Heart left ventricle (tissue), 13 donors: ENCODE results near the gene APRT.

Source experiments
- POLR2A ChIP-seq, 2 donors: fragments of 450-650 bp; IDR thresholded peaks; one replicate each; pipeline ENCODE4 v1.6.1; 2017; ENCODE audit warnings: antibody characterized with exemption in 2 of 2, mild to moderate bottlenecking in 2 of 2, moderate library complexity in 2 of 2
- TF ChIP-seq, protein P1 (sequence below), 12 donors: fragments of 200-600 bp; sonication (generic) in 4 of 12; IDR thresholded peaks; one replicate each; pipeline versions ENCODE4 v1.5.0 to v1.8.0; 2018 to 2022; ENCODE audit warnings: antibody characterized with exemption in 12 of 12, mild to moderate bottlenecking in 5 of 12
- donor health status: ischemic (EF 13 %, LVEDD 7.1; RV severe dilation, severe dysfunction).
- donor health status: DM: no; HTN: yes; CAD: no.
- donor health status: DM: no; HTN: no; CAD: no.
- donor health status: ischemic (EF 25% LVEDD 6.9; RV normal size, moderate dysfunction).
- donor health status: ischemic (EF 25% LVEDD 5.7; RV mildly dilated, moderate dysfunction).
- donor health status: ischemic (EF 35%, LVEDD 5.7; RV mildly dilated, moderate dysfunction).
- donor health status: nonischemic (EF 11% LVEDD 7.7; RV severe dilation, severe dysfunction).
- donor health status: DM: yes; HTN: yes; CAD: no.
- donor health status: PGD.
- donor health status: ischemic (EF 29% LVEDD 5.4; RV normal size, mild dysfunction).
- donor health status: nonischemic (EF 23%, LVEDD 6.1; RV moderate dilation, normal function).

DNA sequence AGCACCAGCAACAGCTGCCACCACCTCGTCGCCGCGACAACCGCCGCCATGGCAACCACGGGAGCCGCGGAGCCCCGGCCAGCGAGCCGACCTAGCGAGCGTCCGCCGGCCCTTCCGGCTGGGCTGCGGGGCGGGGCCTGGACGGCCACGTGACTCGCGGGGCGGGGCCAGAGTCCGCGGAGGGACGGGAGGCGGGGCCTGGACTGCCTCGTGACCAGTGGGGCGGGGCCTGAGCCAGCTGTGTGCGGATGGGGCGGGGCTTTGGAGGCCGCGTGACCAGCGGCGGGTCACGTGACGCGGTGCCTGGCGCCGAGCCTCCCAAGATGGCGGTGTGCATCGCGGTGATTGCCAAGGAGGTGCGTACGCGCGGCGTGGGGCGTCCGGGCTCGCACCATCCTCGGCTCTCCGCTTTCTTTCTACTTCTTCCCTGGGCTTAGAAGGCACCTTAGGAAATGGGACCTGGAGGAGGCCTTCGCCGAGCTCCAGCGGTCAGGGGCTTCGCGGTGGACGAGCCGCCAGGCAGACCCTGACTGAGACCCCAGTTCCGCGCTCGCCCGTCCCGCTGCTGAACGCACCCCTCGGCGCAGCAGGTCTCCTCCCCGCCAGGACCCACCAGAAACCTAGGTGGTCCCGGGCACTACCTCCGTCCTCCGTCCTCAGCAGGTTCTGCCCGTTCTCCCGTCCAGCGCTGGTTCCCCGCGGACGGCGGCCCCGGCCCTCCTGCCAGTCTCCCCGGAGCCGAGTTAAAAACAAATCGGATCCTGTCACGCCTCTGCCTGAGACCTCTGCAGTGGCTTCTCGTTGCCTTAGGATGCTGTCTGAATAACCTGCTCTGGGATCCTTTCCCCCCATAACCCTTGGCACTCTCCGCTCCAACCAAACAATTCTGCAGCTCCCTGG is 45.4 kb upstream of the APRT start, which contains the start of the genes GALNS and TRAPPC2L:
- peak in 1 of 2 donors; percentile 88 for TF ChIP-seq POLR2A (IDR thresholded peaks at IDR 0.05)
- TF ChIP-seq, protein P1, sequence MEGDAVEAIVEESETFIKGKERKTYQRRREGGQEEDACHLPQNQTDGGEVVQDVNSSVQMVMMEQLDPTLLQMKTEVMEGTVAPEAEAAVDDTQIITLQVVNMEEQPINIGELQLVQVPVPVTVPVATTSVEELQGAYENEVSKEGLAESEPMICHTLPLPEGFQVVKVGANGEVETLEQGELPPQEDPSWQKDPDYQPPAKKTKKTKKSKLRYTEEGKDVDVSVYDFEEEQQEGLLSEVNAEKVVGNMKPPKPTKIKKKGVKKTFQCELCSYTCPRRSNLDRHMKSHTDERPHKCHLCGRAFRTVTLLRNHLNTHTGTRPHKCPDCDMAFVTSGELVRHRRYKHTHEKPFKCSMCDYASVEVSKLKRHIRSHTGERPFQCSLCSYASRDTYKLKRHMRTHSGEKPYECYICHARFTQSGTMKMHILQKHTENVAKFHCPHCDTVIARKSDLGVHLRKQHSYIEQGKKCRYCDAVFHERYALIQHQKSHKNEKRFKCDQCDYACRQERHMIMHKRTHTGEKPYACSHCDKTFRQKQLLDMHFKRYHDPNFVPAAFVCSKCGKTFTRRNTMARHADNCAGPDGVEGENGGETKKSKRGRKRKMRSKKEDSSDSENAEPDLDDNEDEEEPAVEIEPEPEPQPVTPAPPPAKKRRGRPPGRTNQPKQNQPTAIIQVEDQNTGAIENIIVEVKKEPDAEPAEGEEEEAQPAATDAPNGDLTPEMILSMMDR (IDR thresholded peaks at IDR 0.05) = no peak
